PC-9 (cell line): ENCODE data around the gene KLF4.

Experiments
- EZH2 ChIP-seq: fragments of 200-600 bp; sonication (generic); IDR thresholded peaks from 2 replicates; pipeline ENCODE4 v1.8.0; 2017; ENCODE audit warnings: antibody characterized with exemption, low read depth
- TF ChIP-seq, protein P1 (sequence below): fragments of 200-600 bp; sonication (generic); conservative IDR thresholded peaks from 2 replicates; pipeline ENCODE4 v1.6.1; 2017; ENCODE audit warnings: mixed run types, antibody characterized with exemption, mild to moderate bottlenecking, moderate library complexity

DNA sequence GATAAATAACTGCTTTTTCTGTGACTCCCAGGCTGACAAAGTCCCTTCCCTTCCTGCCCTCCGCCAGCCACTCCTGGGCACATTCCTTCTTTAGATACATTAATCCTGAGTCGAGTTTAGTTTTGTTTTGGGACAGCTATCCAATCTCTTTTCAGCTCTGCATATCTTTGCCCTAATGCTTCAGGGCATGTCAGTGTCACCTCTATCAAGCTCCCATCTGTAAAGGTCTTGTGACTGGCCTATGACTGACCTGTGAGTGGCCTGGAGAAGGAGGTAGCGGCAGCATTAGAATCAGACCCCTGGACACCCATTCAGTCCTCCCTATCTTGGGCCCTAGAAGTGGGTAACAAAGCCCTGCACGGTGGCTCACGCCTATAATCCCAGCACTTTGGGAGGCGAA, 34.0 kb upstream of the KLF4 start:
- TF ChIP-seq, protein P1, sequence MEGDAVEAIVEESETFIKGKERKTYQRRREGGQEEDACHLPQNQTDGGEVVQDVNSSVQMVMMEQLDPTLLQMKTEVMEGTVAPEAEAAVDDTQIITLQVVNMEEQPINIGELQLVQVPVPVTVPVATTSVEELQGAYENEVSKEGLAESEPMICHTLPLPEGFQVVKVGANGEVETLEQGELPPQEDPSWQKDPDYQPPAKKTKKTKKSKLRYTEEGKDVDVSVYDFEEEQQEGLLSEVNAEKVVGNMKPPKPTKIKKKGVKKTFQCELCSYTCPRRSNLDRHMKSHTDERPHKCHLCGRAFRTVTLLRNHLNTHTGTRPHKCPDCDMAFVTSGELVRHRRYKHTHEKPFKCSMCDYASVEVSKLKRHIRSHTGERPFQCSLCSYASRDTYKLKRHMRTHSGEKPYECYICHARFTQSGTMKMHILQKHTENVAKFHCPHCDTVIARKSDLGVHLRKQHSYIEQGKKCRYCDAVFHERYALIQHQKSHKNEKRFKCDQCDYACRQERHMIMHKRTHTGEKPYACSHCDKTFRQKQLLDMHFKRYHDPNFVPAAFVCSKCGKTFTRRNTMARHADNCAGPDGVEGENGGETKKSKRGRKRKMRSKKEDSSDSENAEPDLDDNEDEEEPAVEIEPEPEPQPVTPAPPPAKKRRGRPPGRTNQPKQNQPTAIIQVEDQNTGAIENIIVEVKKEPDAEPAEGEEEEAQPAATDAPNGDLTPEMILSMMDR: no peak
- TF ChIP-seq EZH2: no peak
